UCSD-AML1 (cell line): Measurements from ENCODE around the gene CCDC186.

Source experiments
- DNase-seq: peaks from one replicate; lab custom pipeline; 2025; ENCODE audit not compliant: unreplicated experiment; lab: John Stamatoyannopoulos, UW

CCDC186 gene

GRCh38 chr10:114071178-114071577 lies 102.8 kb downstream of the CCDC186 start:
- no peak for DNase-seq
